ENCODE data around the gene ANO4.

Gene ANO4

DNA sequence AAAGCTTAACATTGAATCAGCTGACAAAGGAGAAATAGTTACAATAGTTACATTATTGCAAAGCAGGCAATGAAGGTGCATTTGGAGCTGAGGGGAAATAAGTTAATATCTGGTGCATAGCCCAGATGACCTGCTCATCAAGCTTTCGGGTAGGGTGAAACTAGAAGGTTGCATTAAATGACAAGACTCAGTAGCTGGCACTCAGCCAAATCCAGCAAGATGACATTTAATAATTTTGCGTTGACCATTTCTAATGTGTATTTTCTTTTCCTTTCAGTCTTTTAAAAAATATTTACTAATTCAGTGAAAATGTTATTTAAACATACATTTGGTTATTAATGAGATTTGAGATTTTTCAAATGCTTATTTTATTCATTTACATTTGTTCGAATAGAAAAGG is 226.9 kb downstream of the ANO4 start:
- intact Hi-C loops (cut with DNase I; ENCODE audit: low total_unique reads): no loop called here
- TF ChIP-seq, protein P1, sequence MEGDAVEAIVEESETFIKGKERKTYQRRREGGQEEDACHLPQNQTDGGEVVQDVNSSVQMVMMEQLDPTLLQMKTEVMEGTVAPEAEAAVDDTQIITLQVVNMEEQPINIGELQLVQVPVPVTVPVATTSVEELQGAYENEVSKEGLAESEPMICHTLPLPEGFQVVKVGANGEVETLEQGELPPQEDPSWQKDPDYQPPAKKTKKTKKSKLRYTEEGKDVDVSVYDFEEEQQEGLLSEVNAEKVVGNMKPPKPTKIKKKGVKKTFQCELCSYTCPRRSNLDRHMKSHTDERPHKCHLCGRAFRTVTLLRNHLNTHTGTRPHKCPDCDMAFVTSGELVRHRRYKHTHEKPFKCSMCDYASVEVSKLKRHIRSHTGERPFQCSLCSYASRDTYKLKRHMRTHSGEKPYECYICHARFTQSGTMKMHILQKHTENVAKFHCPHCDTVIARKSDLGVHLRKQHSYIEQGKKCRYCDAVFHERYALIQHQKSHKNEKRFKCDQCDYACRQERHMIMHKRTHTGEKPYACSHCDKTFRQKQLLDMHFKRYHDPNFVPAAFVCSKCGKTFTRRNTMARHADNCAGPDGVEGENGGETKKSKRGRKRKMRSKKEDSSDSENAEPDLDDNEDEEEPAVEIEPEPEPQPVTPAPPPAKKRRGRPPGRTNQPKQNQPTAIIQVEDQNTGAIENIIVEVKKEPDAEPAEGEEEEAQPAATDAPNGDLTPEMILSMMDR (IDR thresholded peaks at IDR 0.05): no peak
- Histone ChIP-seq H3K4me3 (no peak overlapping the region), H3K9me3 (no peaks in the 10 kb centered on the region), H3K27me3 (no peaks in the 10 kb centered on the region), H3K27ac (no peak overlapping the region), H3K36me3 (no peaks in the 10 kb centered on the region), H3K4me1 (peaks cover 0 to 9% (median 5%) of the 10 kb centered on the region in 4 donors)
- no peak for DNase-seq

- no peak for DNase-seq
- no peaks in the 10 kb centered on the region for H3K27me3 ChIP-seq
- intact Hi-C loops (cut with DNase I; ENCODE audit: low total_unique reads): no loop called here
- H3K27ac ChIP-seq: no peak overlapping the region
- TF ChIP-seq, protein P1 (IDR thresholded peaks at IDR 0.05): no peak
- H3K36me3 ChIP-seq: no peaks in the 10 kb centered on the region
- H3K9me3 ChIP-seq: no peaks in the 10 kb centered on the region
- peaks cover 0 to 9% (median 5%) of the 10 kb centered on the region in 4 donors for H3K4me1 ChIP-seq
- H3K4me3 ChIP-seq: no peak overlapping the region
These were observed 227.4 kb downstream of the ANO4 start for GRCh38 chr12:101021911-101022388.

- no peak overlapping the region for H3K27ac ChIP-seq
- no peak for DNase-seq
These were observed 232.6 kb downstream of the ANO4 start for GRCh38 chr12:101027200-101027599.

DNA sequence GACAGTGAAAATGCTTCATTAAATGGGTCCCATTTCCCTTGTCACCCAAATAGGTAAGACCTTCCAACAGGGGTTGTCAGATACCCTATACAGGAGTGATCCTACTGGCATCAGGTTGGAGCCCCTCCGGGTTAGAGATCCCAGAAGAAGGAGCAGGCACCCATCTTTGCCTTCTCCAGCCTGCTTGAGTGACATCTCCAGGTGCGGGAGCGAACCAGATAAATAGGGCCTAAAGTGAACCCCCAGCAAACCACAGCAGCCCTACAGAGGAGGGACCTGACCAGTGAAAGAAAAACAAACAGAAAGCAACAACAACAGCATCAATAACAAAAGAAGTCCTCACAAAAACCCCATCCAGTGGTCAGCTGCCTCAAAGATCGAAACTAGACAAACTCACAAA is 233.2 kb downstream of the ANO4 start:
- Histone ChIP-seq H3K27ac (no peak overlapping the region), H3K36me3 (no peaks in the 10 kb centered on the region), H3K27me3 (no peaks in the 10 kb centered on the region), H3K9me3 (peaks cover 0 to 11% (median 0%) of the 10 kb centered on the region in 3 donors), H3K4me3 (no peak overlapping the region), H3K4me1 (no peaks in the 10 kb centered on the region)
- intact Hi-C loops (cut with DNase I; ENCODE audit: low total_unique reads): no loop called here
- no peak for DNase-seq
- TF ChIP-seq, protein P1 (IDR thresholded peaks at IDR 0.05): no peak

More at GRCh38 chr12:101027200-101027599, 232.6 kb downstream of the ANO4 start:
- Histone ChIP-seq H3K4me3 (no peak overlapping the region), H3K36me3 (no peaks in the 10 kb centered on the region), H3K27me3 (no peaks in the 10 kb centered on the region), H3K9me3 (peaks cover 0 to 11% (median 0%) of the 10 kb centered on the region in 3 donors), H3K4me1 (no peaks in the 10 kb centered on the region)
- TF ChIP-seq, protein P1 (IDR thresholded peaks at IDR 0.05): no peak
- intact Hi-C loops (cut with DNase I; ENCODE audit: low total_unique reads): no loop called here

- Histone ChIP-seq H3K4me3 (no peak overlapping the region), H3K27ac (no peak overlapping the region), H3K36me3 (no peaks in the 10 kb centered on the region), H3K4me1 (no peaks in the 10 kb centered on the region), H3K27me3 (no peaks in the 10 kb centered on the region), H3K9me3 (no peaks in the 10 kb centered on the region)
- TF ChIP-seq, protein P1 (IDR thresholded peaks at IDR 0.05): no peak
- intact Hi-C loops (cut with DNase I; ENCODE audit: low total_unique reads): no loop called here
- no peak for DNase-seq
These were observed 243.8 kb downstream of the ANO4 start for GRCh38 chr12:101038289-101038871.

Measured in tibial artery (tissue), 4 donors.